Kidney (tissue), 14 donors: ENCODE results near the gene KRT83. TPM values are rescaled to one million over a fixed set of nuclear protein-coding genes. Genes with fewer than 3 reads are reported as not detected.

Experiments
- DNase-seq, 5 donors: peaks; one replicate each; pipeline ENCODE4 v3.0.0-alpha.2; 2013 to 2020
- FAIRE-seq: peaks from 2 replicates; lab custom pipeline; 2012; peaks lifted over from hg19 to GRCh38; lab: Jason Lieb, UNC
- H3K27ac ChIP-seq, 2 donors: one replicate each; pipeline ENCODE4 v1.7.0; 2013; ENCODE audit warnings: low read depth in 2 of 2, low read length in 2 of 2, inconsistent platforms in 1 of 2
- H3K27me3 ChIP-seq: one replicate; pipeline ENCODE4 v1.7.1; 2013; ENCODE audit warnings: low read length, inconsistent platforms; ENCODE audit not compliant: control insufficient read depth, insufficient read depth
- H3K36me3 ChIP-seq, 3 donors: one replicate each; pipeline versions ENCODE4 v1.7.0 to v1.7.1; 2013; ENCODE audit warnings: low read length in 3 of 3, control low read depth in 1 of 3, inconsistent platforms in 1 of 3; ENCODE audit not compliant: insufficient read depth in 3 of 3, control insufficient read depth in 2 of 3
- H3K4me1 ChIP-seq, 3 donors: one replicate each; pipeline versions ENCODE4 v1.7.0 to v1.7.1; 2013; ENCODE audit warnings: low read length in 3 of 3, inconsistent platforms in 1 of 3, low read depth in 1 of 3; ENCODE audit not compliant: control insufficient read depth in 2 of 3, insufficient read depth in 2 of 3
- H3K4me3 ChIP-seq, 3 donors: one replicate each; pipeline versions ENCODE4 v1.7.0 to v1.8.1; 2013; ENCODE audit warnings: low read length in 3 of 3, control low read depth in 1 of 3, inconsistent platforms in 1 of 3
- H3K9ac ChIP-seq, 3 donors: one replicate each; pipeline versions ENCODE4 v1.7.0 to v1.7.1; 2013; ENCODE audit warnings: low read length in 3 of 3, control low read depth in 1 of 3, inconsistent platforms in 1 of 3
- H3K9me3 ChIP-seq, 3 donors: one replicate each; pipeline versions ENCODE4 v1.7.0 to v1.7.1; 2013; ENCODE audit warnings: low read length in 3 of 3, control low read depth in 1 of 3, inconsistent platforms in 1 of 3; ENCODE audit not compliant: control insufficient read depth in 2 of 3, insufficient read depth in 1 of 3
- intact Hi-C: fragments of 100-400 bp; cut with DNase I; formaldehyde crosslinking; loops from one replicate; pipeline ENCODE4 v1.11.1; 2022
- polyA plus RNA-seq: library from polyadenylated mRNA; stranded (reverse); fragments of 350-450 nt; fragmentation: Illumina TruSeq; extraction: RNeasy Lipid Tissue Mini Kit (QIAGEN cat#74804); gene quantifications from one replicate; pipeline ENCODE4 v1.2.3, GENCODE V29; 2014; ENCODE audit warnings: low read depth, low replicate concordance; ENCODE audit not compliant: insufficient read depth
- total RNA-seq: library from RNA; stranded (reverse); fragmentation: NEBNext Ultra II Directional; extraction: Animal tissue kit (Norgen Biotek cat#: 25700); gene quantifications from one replicate; pipeline ENCODE4 v1.2.1, GENCODE V29; 2021
- TF ChIP-seq, protein P1 (sequence below): IDR thresholded peaks from 3 replicates; pipeline ENCODE4 v1.5.1; 2012; ENCODE audit warnings: mild to moderate bottlenecking, moderate library complexity, borderline replicate concordance; ENCODE audit not compliant: insufficient read depth; ENCODE audit errors: extremely low read depth
- donor health status: control.
- donor health status: control.
- donor health status: control.
- donor health status: control.
- donor health status: control.
- donor health status: DM: yes; HTN: yes; CAD: no.
- donor health status: Normal renal cell carcinoma (clear cell type).

The KRT83 gene
- total and polyA plus RNA-seq, 2 donors from 2014 or later: not detected

GRCh38 chr12:52271158-52271557 lies 50.0 kb downstream of the KRT83 start:
- FAIRE-seq (no peak), DNase-seq (no peak)
- Histone ChIP-seq H3K27ac (no peak overlapping the region), H3K9me3 (no peaks in the 10 kb centered on the region), H3K4me1 (no peaks in the 10 kb centered on the region), H3K36me3 (no peaks in the 10 kb centered on the region), H3K9ac (no peak overlapping the region), H3K27me3 (no peaks in the 10 kb centered on the region), H3K4me3 (no peak overlapping the region)
- TF ChIP-seq, protein P1, sequence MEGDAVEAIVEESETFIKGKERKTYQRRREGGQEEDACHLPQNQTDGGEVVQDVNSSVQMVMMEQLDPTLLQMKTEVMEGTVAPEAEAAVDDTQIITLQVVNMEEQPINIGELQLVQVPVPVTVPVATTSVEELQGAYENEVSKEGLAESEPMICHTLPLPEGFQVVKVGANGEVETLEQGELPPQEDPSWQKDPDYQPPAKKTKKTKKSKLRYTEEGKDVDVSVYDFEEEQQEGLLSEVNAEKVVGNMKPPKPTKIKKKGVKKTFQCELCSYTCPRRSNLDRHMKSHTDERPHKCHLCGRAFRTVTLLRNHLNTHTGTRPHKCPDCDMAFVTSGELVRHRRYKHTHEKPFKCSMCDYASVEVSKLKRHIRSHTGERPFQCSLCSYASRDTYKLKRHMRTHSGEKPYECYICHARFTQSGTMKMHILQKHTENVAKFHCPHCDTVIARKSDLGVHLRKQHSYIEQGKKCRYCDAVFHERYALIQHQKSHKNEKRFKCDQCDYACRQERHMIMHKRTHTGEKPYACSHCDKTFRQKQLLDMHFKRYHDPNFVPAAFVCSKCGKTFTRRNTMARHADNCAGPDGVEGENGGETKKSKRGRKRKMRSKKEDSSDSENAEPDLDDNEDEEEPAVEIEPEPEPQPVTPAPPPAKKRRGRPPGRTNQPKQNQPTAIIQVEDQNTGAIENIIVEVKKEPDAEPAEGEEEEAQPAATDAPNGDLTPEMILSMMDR: no peak
- intact Hi-C loops: no loop called here

DNA sequence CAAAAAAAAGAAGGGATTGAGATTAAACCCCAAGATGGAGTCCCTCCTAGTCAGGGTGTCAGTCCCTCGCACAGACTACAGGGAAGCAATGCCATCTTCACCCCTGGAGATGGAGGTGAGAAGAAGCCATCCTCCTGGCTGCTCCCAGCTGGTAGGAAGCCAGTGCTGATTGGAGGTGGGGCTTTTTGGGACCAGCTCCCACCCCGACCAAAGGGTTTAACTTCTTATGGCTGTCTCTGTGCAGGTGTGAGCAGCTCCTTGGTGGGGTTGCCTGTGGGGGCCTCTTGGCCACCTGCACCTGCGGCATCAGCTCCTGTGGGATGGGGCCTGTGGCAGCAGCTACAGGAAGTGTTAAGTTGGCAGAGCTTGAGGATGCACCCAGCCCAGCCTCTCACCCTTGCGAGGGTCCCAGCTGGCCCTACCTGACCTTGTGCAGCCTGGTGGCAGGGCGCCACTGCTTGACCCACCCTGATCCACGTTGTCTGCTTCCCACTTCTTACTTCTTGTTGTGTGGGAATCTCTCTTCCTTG lies 50.6 kb downstream of the KRT83 start:
- no peak overlapping the region for H3K27ac ChIP-seq
- no peaks in the 10 kb centered on the region for H3K4me1 ChIP-seq
- no peaks in the 10 kb centered on the region for H3K27me3 ChIP-seq
- DNase-seq: peak in 1 of 5 donors; percentile 15
- FAIRE-seq: no peak
- TF ChIP-seq, protein P1: no peak
- H3K9me3 ChIP-seq: no peaks in the 10 kb centered on the region
- intact Hi-C loops: no loop called here
- no peak overlapping the region for H3K9ac ChIP-seq
- no peak overlapping the region for H3K4me3 ChIP-seq
- no peaks in the 10 kb centered on the region for H3K36me3 ChIP-seq

- no peak for DNase-seq
- peaks cover 0 to 4% (median 0%) of the 10 kb centered on the region in 3 donors for H3K4me1 ChIP-seq
- intact Hi-C loops: no loop called here
- no peak overlapping the region for H3K4me3 ChIP-seq
- FAIRE-seq: no peak
- no peak overlapping the region for H3K27ac ChIP-seq
- H3K9me3 ChIP-seq: no peaks in the 10 kb centered on the region
- TF ChIP-seq, protein P1: no peak
- H3K9ac ChIP-seq: no peak overlapping the region
- no peaks in the 10 kb centered on the region for H3K27me3 ChIP-seq
- no peaks in the 10 kb centered on the region for H3K36me3 ChIP-seq
These were observed 53.0 kb downstream of the KRT83 start for GRCh38 chr12:52268212-52268611.

DNA sequence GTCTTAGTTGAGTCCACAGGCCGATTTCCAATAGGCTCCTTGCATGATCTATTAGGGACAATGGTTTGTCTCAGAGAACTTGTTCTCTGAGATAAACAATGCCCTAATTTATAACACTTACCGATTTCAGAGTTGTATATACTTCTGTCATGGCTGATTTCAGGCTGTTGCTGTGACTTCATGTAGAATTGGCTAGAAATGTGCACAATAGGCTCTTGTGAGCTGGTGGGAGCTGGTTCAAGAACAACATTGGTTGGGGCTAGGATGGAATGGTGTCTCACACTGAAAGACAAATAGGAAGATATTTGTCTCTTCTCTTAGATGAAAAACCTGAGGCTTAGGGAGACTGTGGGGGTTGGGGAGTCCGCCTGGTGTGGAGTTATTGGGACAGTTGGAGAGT lies 53.5 kb downstream of the KRT83 start:
- Histone ChIP-seq H3K27me3 (no peaks in the 10 kb centered on the region), H3K4me3 (no peak overlapping the region), H3K9me3 (no peaks in the 10 kb centered on the region), H3K27ac (no peak overlapping the region), H3K4me1 (peaks cover 0 to 4% (median 0%) of the 10 kb centered on the region in 3 donors), H3K9ac (no peak overlapping the region), H3K36me3 (no peaks in the 10 kb centered on the region)
- intact Hi-C loops: no loop called here
- DNase-seq (no peak), FAIRE-seq (no peak)
- TF ChIP-seq, protein P1: no peak
